ENCODE data around the gene AUH. TPM values are rescaled to one million over a fixed set of nuclear protein-coding genes. Genes with fewer than 3 reads are reported as not detected.

The AUH gene
- total and polyA plus RNA-seq, 8 donors: 13.6 to 33.7 (median 23.0) TPM

- ATAC-seq: no peak
- DNase-seq: no peak
Observed at GRCh38 chr9:91176426-91176825, 185.3 kb downstream of the AUH start.

GRCh38 chr9:91174772-91175171 is 186.9 kb downstream of the AUH start:
- peak overlapping the region in 1 of 2 donors; percentile 57 for H3K27ac ChIP-seq
- H3K9me3 ChIP-seq: peaks cover 0 to 19% of the 10 kb centered on the region in 2 donors

More at GRCh38 chr9:91176426-91176825, 185.3 kb downstream of the AUH start:
- Histone ChIP-seq H3K36me3 (no peaks in the 10 kb centered on the region), H3K27ac (no peak overlapping the region), H3K27me3 (no peaks in the 10 kb centered on the region), H3K4me1 (peaks cover 6 to 15% of the 10 kb centered on the region in 2 donors), H3K9me3 (peaks cover 0 to 3% of the 10 kb centered on the region in 2 donors), H3K4me3 (no peak overlapping the region)
- intact Hi-C loops (cut with DNase I): no loop called here
- no peak for TF ChIP-seq CTCF (IDR thresholded peaks at IDR 0.05)

GRCh38 chr9:91172329-91172728 is 189.4 kb downstream of the AUH start:
- no peaks in the 10 kb centered on the region for H3K36me3 ChIP-seq
- intact Hi-C loops (cut with DNase I): no loop called here
- DNase-seq (no peak), ATAC-seq (no peak)
- no peaks in the 10 kb centered on the region for H3K27me3 ChIP-seq
- no peak overlapping the region for H3K4me3 ChIP-seq
- peaks cover 1 to 15% of the 10 kb centered on the region in 2 donors for H3K4me1 ChIP-seq
- TF ChIP-seq CTCF (IDR thresholded peaks at IDR 0.05): no peak
- peaks cover 0 to 20% of the 10 kb centered on the region in 2 donors for H3K9me3 ChIP-seq
- no peak overlapping the region for H3K27ac ChIP-seq

More at GRCh38 chr9:91174772-91175171, 186.9 kb downstream of the AUH start:
- no peaks in the 10 kb centered on the region for H3K27me3 ChIP-seq
- DNase-seq (no peak), ATAC-seq (no peak)
- peaks cover 6 to 15% of the 10 kb centered on the region in 2 donors for H3K4me1 ChIP-seq
- no peaks in the 10 kb centered on the region for H3K36me3 ChIP-seq
- no peak overlapping the region for H3K4me3 ChIP-seq
- no peak for TF ChIP-seq CTCF (IDR thresholded peaks at IDR 0.05)
- intact Hi-C loops (cut with DNase I): no loop called here

- Histone ChIP-seq H3K36me3 (no peaks in the 10 kb centered on the region), H3K9me3 (peaks cover 0 to 20% of the 10 kb centered on the region in 2 donors), H3K27me3 (no peaks in the 10 kb centered on the region), H3K27ac (no peak overlapping the region), H3K4me1 (peaks cover 0 to 15% of the 10 kb centered on the region in 2 donors), H3K4me3 (no peak overlapping the region)
- no peak for TF ChIP-seq CTCF (IDR thresholded peaks at IDR 0.05)
- intact Hi-C loops (cut with DNase I): no loop called here
- DNase-seq (no peak), ATAC-seq (no peak)
Observed at GRCh38 chr9:91170951-91171350, 190.8 kb downstream of the AUH start.

GRCh38 chr9:91166796-91167366 is 194.8 kb downstream of the AUH start:
- Histone ChIP-seq H3K27ac (no peak overlapping the region), H3K4me3 (no peak overlapping the region), H3K27me3 (no peaks in the 10 kb centered on the region), H3K9me3 (peaks cover 0 to 20% of the 10 kb centered on the region in 2 donors), H3K36me3 (no peaks in the 10 kb centered on the region), H3K4me1 (peaks cover 18 to 34% of the 10 kb centered on the region in 2 donors)
- no peak for DNase-seq
- ATAC-seq: no peak
- intact Hi-C loops (cut with DNase I): no loop called here
- no peak for TF ChIP-seq CTCF (IDR thresholded peaks at IDR 0.05)
